ENCODE measurements around the gene R3HDM4. TPM values are rescaled to one million over a fixed set of nuclear protein-coding genes. Genes with fewer than 3 reads are reported as not detected.
A peak's percentile ranks its signal among the peaks of the same experiment; 100 is the strongest.

Gene R3HDM4
- total and polyA plus RNA-seq, 9 of the 15 experiments (the other 6 are each of a cell fraction or from before 2014, with no cell fraction given) = 3.2 to 154 (median 59.0) TPM

GRCh38 chr19:925087-925525, 12.1 kb upstream of the R3HDM4 start (continued):
- TF ChIP-seq ZNF512 (tag; IDR thresholded peaks at IDR 0.05) (no peak), E2F6 (IDR thresholded peaks at IDR 0.05; ENCODE audit: borderline replicate concordance in 1 of 2, extremely low read depth in 1 of 2, insufficient read depth in 1 of 2, insufficient read length in 1 of 2, low read depth in 1 of 2, low read length in 1 of 2, poor library complexity in 1 of 2, severe bottlenecking in 1 of 2) (peak in 1 of 2 experiments; percentile 6), BCLAF1 (IDR thresholded peaks at IDR 0.05; ENCODE audit: borderline replicate concordance in 1 of 2, control insufficient read depth in 1 of 2, low read depth in 2 of 2, low read length in 1 of 2) (no peak), MYBL2 (IDR thresholded peaks at IDR 0.05; ENCODE audit: low read depth) (no peak), MYBL2 (CRISPR knock-in tag; IDR thresholded peaks at IDR 0.05; ENCODE audit: borderline replicate concordance) (no peak), CREB3L1 (IDR thresholded peaks at IDR 0.05; ENCODE audit: borderline replicate concordance, low read depth) (peak; percentile 9; the same call in 1 of the 2 replicates), JUND (IDR thresholded peaks at IDR 0.05; ENCODE audit: borderline replicate concordance, low read depth, low read length) (peak; percentile 82), JUND (tag; IDR thresholded peaks at IDR 0.05; ENCODE audit: borderline replicate concordance, low read depth, low read length) (peak; percentile 57; the same call in 1 of the 3 replicates), CBX5 (IDR thresholded peaks at IDR 0.05; ENCODE audit: borderline replicate concordance, low read depth) (no peak), FOXM1 (IDR thresholded peaks at IDR 0.05; ENCODE audit: low read depth) (no peak), FOXM1 (CRISPR knock-in tag; IDR thresholded peaks at IDR 0.05; ENCODE audit: low read depth) (peak; percentile 89), SFPQ (IDR thresholded peaks at IDR 0.05; ENCODE audit: low read depth, low read length) (no peak), DPF2 (IDR thresholded peaks at IDR 0.05) (0 out of 2 replicates have a peak, but pooled peaks have one; percentile 16), RFX7 (CRISPR knock-in tag; IDR thresholded peaks at IDR 0.05) (no peak), PCBP1 (IDR thresholded peaks at IDR 0.05; ENCODE audit: low read depth, low read length, poor library complexity, severe bottlenecking) (peak; percentile 67)

Data from K562 (cell line).